ENCODE measurements around the gene DLGAP1.

The DLGAP1 gene

DNA sequence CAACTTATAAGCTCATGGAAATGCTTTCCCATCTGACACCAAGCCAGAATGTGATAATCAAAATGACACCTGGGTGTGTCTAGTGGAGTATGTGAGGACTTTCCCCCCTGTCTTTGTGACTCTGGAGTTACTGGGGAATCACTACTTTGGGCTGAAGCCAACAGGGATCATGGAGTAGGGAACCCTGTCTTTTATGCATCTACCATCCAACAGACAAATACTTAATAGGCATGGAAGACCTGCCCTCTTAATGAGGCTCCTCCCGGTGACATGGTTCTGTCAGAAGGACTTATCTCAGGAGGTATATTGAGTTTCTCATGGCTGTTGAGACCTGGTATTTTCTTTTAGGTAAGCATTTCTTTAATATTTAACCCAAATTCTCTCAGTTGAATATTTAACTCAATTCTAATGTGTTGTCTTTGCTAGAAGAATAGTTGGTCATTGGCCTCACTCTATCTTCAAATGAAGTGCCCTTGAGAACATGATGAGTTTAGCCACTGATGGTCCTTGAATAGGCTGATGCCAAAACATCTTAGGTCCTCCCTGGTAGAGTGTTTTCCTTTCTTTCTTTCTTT lies 963.0 kb downstream of the DLGAP1 start:
- Histone ChIP-seq H3K4me3 (ENCODE audit: low read length) (no peak overlapping the region), H3K27ac (ENCODE audit: low read length) (no peak overlapping the region), H3K4me1 (ENCODE audit: insufficient read depth, low read length) (no peaks in the 10 kb centered on the region)

DNA sequence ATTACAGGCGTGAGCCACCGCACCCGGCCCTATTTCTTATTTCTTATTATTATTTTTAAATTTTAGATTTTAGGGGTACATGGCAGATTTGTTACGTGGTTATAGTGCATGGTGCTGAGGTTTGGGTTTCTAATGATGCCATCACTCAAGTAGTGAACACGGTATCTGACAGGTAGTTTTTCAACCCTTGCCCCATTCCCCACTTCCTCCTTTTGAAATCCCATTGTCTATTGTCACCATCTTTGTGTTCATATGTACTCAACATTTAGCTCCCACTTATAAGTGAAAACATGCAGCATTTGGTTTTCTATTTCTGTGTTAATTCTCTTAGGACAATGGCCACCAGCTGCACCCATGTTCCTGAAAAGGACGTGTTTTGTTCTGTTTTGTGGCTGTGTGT lies 965.6 kb downstream of the DLGAP1 start:
- Histone ChIP-seq H3K27me3 (ENCODE audit: insufficient read depth, low read length) (no peaks in the 10 kb centered on the region), H3K4me1 (ENCODE audit: insufficient read depth, low read length) (no peaks in the 10 kb centered on the region), H3K27ac (ENCODE audit: low read length) (no peak overlapping the region), H3K4me3 (ENCODE audit: low read length) (no peak overlapping the region), H3K9ac (ENCODE audit: low read depth, low read length) (no peak overlapping the region), H3K36me3 (ENCODE audit: insufficient read depth, low read depth, low read length) (no peaks in the 10 kb centered on the region), H3K9me3 (ENCODE audit: insufficient read depth, low read depth, low read length) (no peaks in the 10 kb centered on the region)

More for the DNA sequence above, 963.0 kb downstream of the DLGAP1 start:
- H3K27me3 ChIP-seq (ENCODE audit: insufficient read depth, low read length): no peaks in the 10 kb centered on the region
- H3K9me3 ChIP-seq (ENCODE audit: insufficient read depth, low read depth, low read length): no peaks in the 10 kb centered on the region
- H3K36me3 ChIP-seq (ENCODE audit: insufficient read depth, low read depth, low read length): no peaks in the 10 kb centered on the region
- H3K9ac ChIP-seq (ENCODE audit: low read depth, low read length): no peak overlapping the region

DNA sequence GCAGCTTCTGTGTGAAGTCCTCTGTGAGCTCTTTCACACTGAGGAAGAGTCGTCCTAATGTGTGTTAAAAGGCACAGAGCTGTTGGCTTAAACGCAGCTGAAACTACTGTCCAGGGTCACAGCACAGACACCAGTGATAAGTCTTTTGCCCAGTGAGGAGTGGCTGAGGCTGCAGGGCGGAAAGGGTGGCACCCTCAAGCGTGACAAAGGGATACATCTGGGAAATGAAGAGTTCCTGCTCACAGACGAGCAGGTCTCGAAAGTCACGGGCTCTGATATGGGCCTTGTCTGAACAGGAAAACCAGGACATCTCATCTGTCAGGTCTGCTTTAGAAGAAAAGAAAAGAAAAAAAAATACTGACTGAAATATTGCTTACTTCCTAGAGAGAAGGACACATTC lies 968.6 kb downstream of the DLGAP1 start:
- no peak overlapping the region for H3K4me3 ChIP-seq (ENCODE audit: low read length)
- no peak overlapping the region for H3K9ac ChIP-seq (ENCODE audit: low read depth, low read length)
- H3K36me3 ChIP-seq (ENCODE audit: insufficient read depth, low read depth, low read length): no peaks in the 10 kb centered on the region
- no peaks in the 10 kb centered on the region for H3K4me1 ChIP-seq (ENCODE audit: insufficient read depth, low read length)
- H3K27ac ChIP-seq (ENCODE audit: low read length): no peak overlapping the region
- no peaks in the 10 kb centered on the region for H3K27me3 ChIP-seq (ENCODE audit: insufficient read depth, low read length)
- no peaks in the 10 kb centered on the region for H3K9me3 ChIP-seq (ENCODE audit: insufficient read depth, low read depth, low read length)

DNA sequence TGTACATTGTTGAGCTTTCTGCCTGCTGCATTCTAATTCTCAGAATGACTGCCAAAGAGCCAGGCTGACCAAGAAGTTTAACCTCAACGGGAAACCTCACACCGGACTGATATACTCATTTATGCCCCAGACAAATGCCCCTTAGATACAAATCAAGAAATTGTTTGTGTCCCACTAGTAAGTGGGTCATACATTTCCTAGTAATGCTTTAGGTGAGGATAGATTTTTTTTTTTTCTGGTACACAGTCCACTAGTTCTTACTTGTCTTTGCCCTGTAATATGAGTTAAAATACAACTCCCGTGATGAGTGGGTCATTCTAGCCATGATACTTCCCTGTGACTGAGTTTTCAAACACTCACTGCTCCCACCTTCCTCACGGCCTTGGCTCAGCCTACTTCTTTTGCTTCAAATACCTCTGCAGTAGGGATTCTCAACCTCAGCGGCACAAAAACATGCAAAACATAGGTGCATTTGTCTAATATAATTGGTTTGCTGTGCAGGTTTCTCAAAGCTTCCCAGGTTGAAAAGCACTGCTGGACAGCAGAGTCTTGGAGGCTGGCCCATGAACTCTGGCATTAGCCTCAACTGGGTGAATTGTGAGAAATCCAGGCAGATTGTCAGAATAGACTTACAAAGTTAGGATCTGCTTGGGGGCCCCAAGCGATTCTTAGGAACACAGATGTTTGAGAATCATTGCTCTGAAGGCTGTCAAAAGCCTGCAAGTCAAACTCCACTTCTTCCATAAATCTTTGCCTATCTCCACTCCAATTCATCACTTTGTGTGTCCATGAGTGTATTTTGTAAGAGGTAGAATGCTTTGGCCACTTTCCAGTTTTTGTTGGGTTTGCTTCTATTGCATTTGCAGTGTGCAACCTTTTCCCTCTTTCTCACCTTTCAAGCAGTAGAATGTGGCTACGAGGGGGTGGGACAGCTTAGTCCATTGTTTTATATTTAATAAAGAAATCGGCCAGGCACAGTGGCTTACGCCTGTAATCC lies 969.7 kb downstream of the DLGAP1 start:
- Histone ChIP-seq H3K27me3 (ENCODE audit: insufficient read depth, low read length) (no peaks in the 10 kb centered on the region), H3K27ac (ENCODE audit: low read length) (no peak overlapping the region), H3K4me3 (ENCODE audit: low read length) (no peak overlapping the region), H3K9me3 (ENCODE audit: insufficient read depth, low read depth, low read length) (no peaks in the 10 kb centered on the region), H3K36me3 (ENCODE audit: insufficient read depth, low read depth, low read length) (no peaks in the 10 kb centered on the region), H3K4me1 (ENCODE audit: insufficient read depth, low read length) (no peaks in the 10 kb centered on the region), H3K9ac (ENCODE audit: low read depth, low read length) (no peak overlapping the region)

DNA sequence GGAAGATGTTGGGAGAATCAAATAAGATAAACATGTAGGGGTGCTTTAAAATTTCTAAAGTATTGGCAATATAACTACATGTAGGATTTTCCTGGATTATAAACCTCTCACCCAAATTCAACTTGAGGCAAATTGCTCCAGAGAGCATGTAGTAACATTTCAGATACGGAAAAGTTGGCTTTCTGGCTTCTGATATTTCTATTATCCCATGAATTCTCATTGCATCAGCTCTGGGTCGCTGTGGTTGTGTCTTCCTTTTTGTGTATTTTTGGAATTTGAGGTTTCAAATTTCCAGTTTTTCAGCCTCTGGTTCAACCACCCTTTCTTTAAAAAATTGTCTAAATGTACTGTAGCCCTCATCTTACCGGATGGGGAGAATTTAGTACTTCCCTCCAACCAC lies 972.8 kb downstream of the DLGAP1 start:
- Histone ChIP-seq H3K36me3 (ENCODE audit: insufficient read depth, low read depth, low read length) (no peaks in the 10 kb centered on the region), H3K4me3 (ENCODE audit: low read length) (no peak overlapping the region), H3K27ac (ENCODE audit: low read length) (no peak overlapping the region), H3K9me3 (ENCODE audit: insufficient read depth, low read depth, low read length) (no peaks in the 10 kb centered on the region), H3K27me3 (ENCODE audit: insufficient read depth, low read length) (no peaks in the 10 kb centered on the region), H3K4me1 (ENCODE audit: insufficient read depth, low read length) (no peaks in the 10 kb centered on the region), H3K9ac (ENCODE audit: low read depth, low read length) (no peak overlapping the region)

DNA sequence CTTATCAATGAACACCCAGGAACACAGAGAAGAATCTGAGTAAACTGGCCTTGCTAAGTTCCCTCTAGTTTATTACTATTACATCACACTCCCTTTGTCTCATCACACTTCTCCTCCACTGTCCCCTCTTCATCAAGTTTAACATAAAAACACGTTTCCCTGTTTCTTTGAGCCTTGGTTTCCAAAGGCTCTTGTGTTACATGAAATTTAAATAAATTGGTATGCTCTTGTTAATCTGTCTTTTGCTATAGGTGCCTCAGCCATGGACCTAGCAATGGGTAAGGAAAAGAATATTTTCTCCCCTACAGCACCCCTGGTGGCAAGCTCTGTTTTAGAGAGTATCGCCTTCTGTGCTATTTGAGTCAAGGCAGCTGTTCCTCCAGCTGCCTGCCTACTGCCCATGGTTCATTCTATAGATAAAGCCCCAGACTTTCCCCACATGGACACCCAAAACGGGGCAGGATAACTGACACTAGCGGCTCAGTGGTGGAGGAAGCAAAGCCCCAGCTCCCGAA lies 973.4 kb downstream of the DLGAP1 start:
- H3K9me3 ChIP-seq (ENCODE audit: insufficient read depth, low read depth, low read length): no peaks in the 10 kb centered on the region
- H3K4me1 ChIP-seq (ENCODE audit: insufficient read depth, low read length): no peaks in the 10 kb centered on the region
- no peak overlapping the region for H3K27ac ChIP-seq (ENCODE audit: low read length)
- H3K27me3 ChIP-seq (ENCODE audit: insufficient read depth, low read length): no peaks in the 10 kb centered on the region
- no peak overlapping the region for H3K4me3 ChIP-seq (ENCODE audit: low read length)
- no peak overlapping the region for H3K9ac ChIP-seq (ENCODE audit: low read depth, low read length)
- H3K36me3 ChIP-seq (ENCODE audit: insufficient read depth, low read depth, low read length): no peaks in the 10 kb centered on the region

DNA sequence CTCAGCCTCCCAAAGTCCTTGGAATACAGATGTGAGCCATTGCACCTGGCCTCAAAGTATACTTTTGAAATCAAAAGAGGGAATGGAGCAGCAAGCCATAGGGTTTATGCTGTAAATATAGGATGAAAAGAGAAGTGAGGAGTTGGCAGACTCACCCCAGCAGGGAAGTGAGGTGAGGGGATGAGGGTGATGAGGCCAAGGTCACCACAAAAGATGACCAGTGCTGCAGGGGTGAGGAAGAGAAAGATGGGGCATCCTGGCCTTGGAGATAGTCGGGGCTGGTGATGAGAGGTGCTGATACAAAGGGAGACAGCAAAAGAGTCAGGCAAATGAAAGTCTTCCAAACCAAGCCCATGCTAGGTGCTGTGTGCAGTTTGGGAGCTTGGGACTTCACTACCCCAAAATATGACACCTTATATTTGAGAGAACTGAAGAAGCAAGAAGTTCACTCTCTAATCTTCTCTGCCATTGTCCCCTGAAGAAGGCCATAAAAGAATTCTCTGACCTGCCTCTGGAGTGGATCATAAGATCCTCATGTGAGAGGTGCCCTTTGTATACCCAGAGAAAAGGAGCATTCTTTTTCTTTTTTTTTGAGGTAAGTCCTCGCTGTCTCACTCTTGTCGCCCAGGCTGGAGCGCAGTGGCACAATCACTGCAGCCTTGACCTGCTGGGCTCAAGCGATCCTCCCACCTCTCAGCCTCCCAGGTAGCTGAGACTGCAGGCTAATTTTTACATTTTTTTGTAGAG lies 974.1 kb downstream of the DLGAP1 start:
- H3K27ac ChIP-seq (ENCODE audit: low read length): no peak overlapping the region
- H3K27me3 ChIP-seq (ENCODE audit: insufficient read depth, low read length): no peaks in the 10 kb centered on the region
- no peak overlapping the region for H3K9ac ChIP-seq (ENCODE audit: low read depth, low read length)
- no peaks in the 10 kb centered on the region for H3K9me3 ChIP-seq (ENCODE audit: insufficient read depth, low read depth, low read length)
- no peak overlapping the region for H3K4me3 ChIP-seq (ENCODE audit: low read length)
- H3K36me3 ChIP-seq (ENCODE audit: insufficient read depth, low read depth, low read length): no peaks in the 10 kb centered on the region
- no peaks in the 10 kb centered on the region for H3K4me1 ChIP-seq (ENCODE audit: insufficient read depth, low read length)

DNA sequence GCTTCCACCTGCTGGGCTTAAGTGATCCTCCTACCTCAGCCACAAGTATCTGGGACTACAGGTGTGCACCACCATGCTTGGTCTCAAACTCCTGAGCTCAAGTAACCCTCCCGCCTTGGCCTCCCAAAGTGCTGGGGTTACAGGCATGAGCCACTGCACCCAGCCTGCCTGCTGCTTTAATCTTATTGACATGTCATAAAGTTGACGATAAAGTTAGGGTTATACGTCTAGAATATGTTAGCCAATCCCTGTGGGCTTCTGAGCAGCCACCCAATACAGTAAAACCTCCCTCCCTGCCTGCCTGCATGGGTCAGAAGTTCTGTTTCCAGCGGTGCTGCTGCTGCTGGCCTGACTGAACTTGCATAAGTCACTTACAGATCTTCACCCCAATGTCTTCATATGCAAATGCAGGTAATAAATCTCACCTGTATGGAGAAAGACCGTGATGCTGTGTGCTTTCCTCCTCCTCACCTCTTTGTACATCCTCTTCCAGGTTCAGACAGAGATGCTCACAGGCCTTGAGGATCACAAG lies 975.1 kb downstream of the DLGAP1 start:
- Histone ChIP-seq H3K27ac (ENCODE audit: low read length) (no peak overlapping the region), H3K9me3 (ENCODE audit: insufficient read depth, low read depth, low read length) (no peaks in the 10 kb centered on the region; the same call in 1 of the 2 replicates), H3K4me3 (ENCODE audit: low read length) (no peak overlapping the region), H3K9ac (ENCODE audit: low read depth, low read length) (no peak overlapping the region), H3K27me3 (ENCODE audit: insufficient read depth, low read length) (no peaks in the 10 kb centered on the region), H3K4me1 (ENCODE audit: insufficient read depth, low read length) (no peaks in the 10 kb centered on the region), H3K36me3 (ENCODE audit: insufficient read depth, low read depth, low read length) (no peaks in the 10 kb centered on the region)

DNA sequence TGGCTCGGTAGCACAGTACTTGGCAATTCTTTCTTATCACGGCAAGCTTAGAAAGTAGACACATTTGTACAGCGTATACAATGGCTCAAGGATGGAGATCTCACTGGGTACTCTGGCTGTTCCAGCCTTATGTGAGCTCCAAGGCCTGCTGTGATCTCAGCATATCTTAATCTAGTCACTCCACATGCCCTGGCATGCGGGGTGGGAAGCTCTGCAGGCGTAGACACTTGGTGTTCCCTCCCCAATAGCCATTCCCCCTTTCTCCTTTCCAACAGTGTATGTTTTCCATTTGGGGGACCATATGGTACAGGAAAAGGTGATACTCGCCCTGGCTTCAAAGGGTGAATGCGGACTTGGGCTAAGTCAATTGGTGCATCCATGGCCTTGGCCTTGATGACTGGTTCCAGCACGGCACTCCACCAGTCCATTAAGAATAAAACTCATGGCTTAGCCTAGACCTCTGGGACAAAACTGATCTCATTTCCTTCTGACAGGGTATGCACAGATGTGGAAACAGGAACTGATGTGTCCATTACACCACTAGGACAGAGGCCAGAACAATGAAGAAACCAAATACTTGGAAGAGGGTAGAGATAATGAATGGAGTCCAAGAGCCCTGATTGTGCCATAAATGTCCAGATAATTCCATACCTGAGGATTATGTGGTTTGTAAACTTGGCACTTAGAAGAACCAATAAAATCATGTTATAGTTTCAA lies 976.7 kb downstream of the DLGAP1 start:
- Histone ChIP-seq H3K4me3 (ENCODE audit: low read length) (no peak overlapping the region), H3K36me3 (ENCODE audit: insufficient read depth, low read depth, low read length) (no peaks in the 10 kb centered on the region), H3K4me1 (ENCODE audit: insufficient read depth, low read length) (no peaks in the 10 kb centered on the region), H3K27ac (ENCODE audit: low read length) (no peak overlapping the region), H3K9me3 (ENCODE audit: insufficient read depth, low read depth, low read length) (peaks cover 3% of the 10 kb centered on the region; the same call in 1 of the 2 replicates), H3K27me3 (ENCODE audit: insufficient read depth, low read length) (no peaks in the 10 kb centered on the region), H3K9ac (ENCODE audit: low read depth, low read length) (no peak overlapping the region)

DNA sequence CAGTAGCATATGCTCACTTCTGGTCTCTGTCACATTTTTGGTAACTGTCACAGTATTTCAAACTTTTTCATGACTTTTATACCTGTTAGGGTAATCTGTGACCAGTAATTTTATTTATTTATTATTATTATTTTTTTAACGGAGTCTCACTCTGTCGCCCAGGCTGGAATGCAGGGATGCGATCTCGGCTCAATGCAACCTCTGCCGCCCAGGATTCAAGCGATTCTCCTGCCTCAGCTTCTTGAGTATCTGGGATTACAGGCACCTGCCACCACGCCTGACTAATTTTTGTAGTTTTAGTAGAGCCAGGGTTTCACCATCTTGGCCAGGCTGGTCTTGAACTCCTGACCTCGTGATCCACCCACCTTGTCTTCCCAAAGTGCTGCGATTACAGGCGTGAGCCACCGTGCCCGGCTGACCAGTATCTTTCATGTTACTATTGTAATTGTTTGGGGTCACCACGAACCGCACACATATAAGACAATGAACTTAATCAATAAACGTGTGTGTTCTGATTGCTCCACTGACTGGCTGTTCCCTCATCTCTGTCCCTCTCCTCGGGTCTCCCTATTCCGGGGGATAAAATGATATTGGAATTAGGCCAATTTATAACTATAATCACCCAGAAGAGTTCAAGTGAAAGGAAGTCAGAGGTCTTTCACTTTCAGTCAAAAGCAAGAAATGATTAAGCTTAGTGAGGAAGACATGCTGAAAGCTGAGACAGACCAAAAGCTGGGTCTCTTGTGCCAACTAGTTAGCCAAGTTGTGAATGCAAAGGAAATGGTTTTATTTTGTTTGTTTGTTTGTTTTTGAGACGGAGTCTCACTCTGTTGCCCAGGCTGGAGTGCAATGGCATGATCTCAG lies 982.2 kb downstream of the DLGAP1 start:
- no peaks in the 10 kb centered on the region for H3K27me3 ChIP-seq (ENCODE audit: insufficient read depth, low read length)
- no peak overlapping the region for H3K4me3 ChIP-seq (ENCODE audit: low read length)
- no peak overlapping the region for H3K27ac ChIP-seq (ENCODE audit: low read length)
- no peak overlapping the region for H3K9ac ChIP-seq (ENCODE audit: low read depth, low read length)
- H3K4me1 ChIP-seq (ENCODE audit: insufficient read depth, low read length): peaks cover 7% of the 10 kb centered on the region; the same call in 1 of the 2 replicates
- H3K36me3 ChIP-seq (ENCODE audit: insufficient read depth, low read depth, low read length): no peaks in the 10 kb centered on the region
- H3K9me3 ChIP-seq (ENCODE audit: insufficient read depth, low read depth, low read length): peaks cover 3% of the 10 kb centered on the region; the same call in 1 of the 2 replicates
